Mesothelial cell of epicardium (in vitro differentiated cells): Measurements from ENCODE around the gene FASN. TPM values are rescaled to one million over a fixed set of nuclear protein-coding genes. Genes with fewer than 3 reads are reported as not detected.

Experiments used
- DNase-seq, 2 experiments: peaks; one replicate each; pipeline ENCODE4 v3.0.0; 2021; ENCODE audit warnings: low spot score in 2 of 2; ENCODE audit not compliant: unreplicated experiment in 2 of 2
- H3K27ac Mint-ChIP-seq: 2 replicates; pipeline ENCODE4 v1.8.0; 2021; ENCODE audit warnings: mixed read lengths
- H3K27me3 Mint-ChIP-seq: 2 replicates; pipeline ENCODE4 v1.8.0; 2021; ENCODE audit warnings: low read depth, mixed read lengths
- H3K36me3 Mint-ChIP-seq: 2 replicates; pipeline ENCODE4 v1.8.0; 2021; ENCODE audit warnings: mixed read lengths
- H3K4me1 Mint-ChIP-seq: 2 replicates; pipeline ENCODE4 v1.8.0; 2021; ENCODE audit warnings: mixed read lengths
- H3K4me3 Mint-ChIP-seq: 2 replicates; pipeline ENCODE4 v1.8.0; 2021; ENCODE audit warnings: mild to moderate bottlenecking, moderate library complexity, mixed read lengths
- H3K9me3 Mint-ChIP-seq: 2 replicates; pipeline ENCODE4 v1.8.0; 2021; ENCODE audit warnings: mixed read lengths
- total RNA-seq: library from RNA; stranded (reverse); gene quantifications from 3 replicates; pipeline ENCODE4 v1.2.1, GENCODE V29; 2021
- TF ChIP-seq, protein P1 (sequence below): fragments of 200-600 bp; sonication (generic); IDR thresholded peaks from one replicate; pipeline ENCODE4 v1.5.0; 2021; ENCODE audit warnings: antibody characterized with exemption; ENCODE audit not compliant: unreplicated experiment

The FASN gene
- total RNA-seq, 1 donor from 2014 or later, result 227 TPM

- no peak overlapping the region for H3K4me3 Mint-ChIP-seq
- no peak for DNase-seq
- H3K4me1 Mint-ChIP-seq, result peaks cover 13% of the 10 kb centered on the region
- no peaks in the 10 kb centered on the region for H3K9me3 Mint-ChIP-seq
- H3K36me3 Mint-ChIP-seq, result peaks cover 11% of the 10 kb centered on the region
- H3K27ac Mint-ChIP-seq, result no peak overlapping the region
- TF ChIP-seq, protein P1, sequence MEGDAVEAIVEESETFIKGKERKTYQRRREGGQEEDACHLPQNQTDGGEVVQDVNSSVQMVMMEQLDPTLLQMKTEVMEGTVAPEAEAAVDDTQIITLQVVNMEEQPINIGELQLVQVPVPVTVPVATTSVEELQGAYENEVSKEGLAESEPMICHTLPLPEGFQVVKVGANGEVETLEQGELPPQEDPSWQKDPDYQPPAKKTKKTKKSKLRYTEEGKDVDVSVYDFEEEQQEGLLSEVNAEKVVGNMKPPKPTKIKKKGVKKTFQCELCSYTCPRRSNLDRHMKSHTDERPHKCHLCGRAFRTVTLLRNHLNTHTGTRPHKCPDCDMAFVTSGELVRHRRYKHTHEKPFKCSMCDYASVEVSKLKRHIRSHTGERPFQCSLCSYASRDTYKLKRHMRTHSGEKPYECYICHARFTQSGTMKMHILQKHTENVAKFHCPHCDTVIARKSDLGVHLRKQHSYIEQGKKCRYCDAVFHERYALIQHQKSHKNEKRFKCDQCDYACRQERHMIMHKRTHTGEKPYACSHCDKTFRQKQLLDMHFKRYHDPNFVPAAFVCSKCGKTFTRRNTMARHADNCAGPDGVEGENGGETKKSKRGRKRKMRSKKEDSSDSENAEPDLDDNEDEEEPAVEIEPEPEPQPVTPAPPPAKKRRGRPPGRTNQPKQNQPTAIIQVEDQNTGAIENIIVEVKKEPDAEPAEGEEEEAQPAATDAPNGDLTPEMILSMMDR, result no peak
- no peaks in the 10 kb centered on the region for H3K27me3 Mint-ChIP-seq
Measured at GRCh38 chr17:82048571-82048971, 49.5 kb downstream of the FASN start.

DNA sequence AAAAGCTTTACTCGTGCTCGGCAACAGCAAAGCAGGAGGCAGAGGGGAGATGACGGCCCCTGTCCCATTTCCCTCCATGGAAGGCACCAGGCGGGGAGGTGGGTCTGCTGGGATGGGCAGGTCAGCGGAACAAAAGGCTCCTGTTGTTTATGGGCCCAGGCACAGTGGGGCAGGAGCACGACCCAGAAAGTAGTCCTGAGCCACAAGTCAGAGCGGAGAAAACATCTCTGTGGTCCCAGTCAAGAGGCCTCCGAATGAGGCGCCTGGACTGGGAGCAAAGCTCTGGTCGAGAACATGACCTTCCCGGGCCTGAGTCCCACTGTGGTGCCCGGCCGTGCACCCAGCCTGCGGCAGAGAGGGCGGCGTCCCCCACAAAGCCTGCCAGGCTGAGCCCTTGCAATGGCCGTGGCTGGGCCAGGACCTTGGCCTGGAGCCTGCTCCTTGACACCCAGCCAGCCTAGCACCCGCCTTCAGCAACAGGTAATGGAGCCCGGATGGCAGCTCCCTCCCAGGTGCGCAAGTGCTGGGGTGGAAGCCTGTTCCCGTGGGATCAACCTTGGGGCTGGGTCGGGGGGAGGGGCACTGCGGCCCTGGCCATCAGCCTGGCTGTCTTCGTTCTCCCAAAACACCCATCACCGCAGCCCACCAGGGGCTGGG, 50.0 kb downstream of the FASN start:
- TF ChIP-seq, protein P1, result no peak
- H3K4me3 Mint-ChIP-seq, result no peak overlapping the region
- H3K27me3 Mint-ChIP-seq, result no peaks in the 10 kb centered on the region
- no peak for DNase-seq
- peaks cover 9% of the 10 kb centered on the region for H3K4me1 Mint-ChIP-seq
- no peak overlapping the region for H3K27ac Mint-ChIP-seq
- H3K36me3 Mint-ChIP-seq, result peaks cover 11% of the 10 kb centered on the region
- H3K9me3 Mint-ChIP-seq, result no peaks in the 10 kb centered on the region

GRCh38 chr17:82047379-82047778, 50.7 kb downstream of the FASN start:
- Mint-ChIP-seq H3K9me3 (no peaks in the 10 kb centered on the region), H3K27ac (no peak overlapping the region), H3K27me3 (no peaks in the 10 kb centered on the region), H3K36me3 (peaks cover 11% of the 10 kb centered on the region), H3K4me3 (no peak overlapping the region), H3K4me1 (peaks cover 7% of the 10 kb centered on the region)
- TF ChIP-seq, protein P1, result no peak
- DNase-seq, result no peak

DNA sequence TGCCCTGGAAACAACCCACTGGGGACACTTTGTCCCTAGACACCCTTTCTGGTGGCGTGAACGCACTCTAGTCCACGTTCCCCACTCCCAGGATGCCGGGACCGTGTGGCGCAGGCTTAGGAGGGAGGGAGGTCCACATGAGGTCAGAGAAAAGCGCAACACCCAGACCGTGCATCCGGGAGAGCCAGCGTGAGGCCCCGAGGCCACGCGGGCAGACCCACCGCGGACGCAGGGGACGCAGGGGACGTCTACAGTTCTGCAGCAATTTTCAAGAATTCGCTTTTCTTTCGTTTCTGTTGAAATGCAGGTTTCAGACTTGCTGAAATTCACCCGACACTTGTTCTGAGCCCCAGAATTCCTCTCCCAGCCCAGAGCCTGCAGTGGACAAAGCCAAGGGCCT, 51.1 kb downstream of the FASN start:
- Mint-ChIP-seq H3K27ac (no peak overlapping the region), H3K36me3 (peaks cover 11% of the 10 kb centered on the region), H3K27me3 (no peaks in the 10 kb centered on the region), H3K4me1 (peaks cover 7% of the 10 kb centered on the region), H3K9me3 (no peaks in the 10 kb centered on the region), H3K4me3 (no peak overlapping the region)
- TF ChIP-seq, protein P1, result no peak
- no peak for DNase-seq

- Mint-ChIP-seq H3K4me3 (no peak overlapping the region), H3K36me3 (peaks cover 11% of the 10 kb centered on the region), H3K9me3 (no peaks in the 10 kb centered on the region), H3K27ac (no peak overlapping the region), H3K27me3 (no peaks in the 10 kb centered on the region), H3K4me1 (peaks cover 7% of the 10 kb centered on the region)
- no peak for DNase-seq
- TF ChIP-seq, protein P1, result no peak
Measured at GRCh38 chr17:82045936-82046484, 52.0 kb downstream of the FASN start.
